ENCODE results near the gene PEG3.

The PEG3 gene

DNA sequence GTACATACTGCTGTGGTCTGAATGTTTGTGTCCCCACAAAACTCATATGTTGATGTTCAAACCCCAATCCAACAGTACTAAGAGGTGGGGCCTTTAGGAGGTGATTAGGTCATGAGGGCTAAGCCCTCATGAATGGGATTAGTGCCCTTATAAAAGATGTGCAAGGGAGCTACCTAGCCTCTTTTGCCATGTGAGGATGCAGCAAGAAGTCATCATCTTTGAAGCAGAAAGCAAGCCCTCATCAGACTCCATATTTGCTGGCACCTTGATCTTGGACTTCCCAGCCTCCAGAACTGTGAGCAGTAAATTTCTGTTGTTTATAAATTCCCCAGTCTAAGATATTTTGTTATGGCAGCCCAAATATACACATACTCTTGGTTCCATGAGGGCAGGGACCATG is 33.9 kb downstream of the PEG3 start:
- DNase-seq = no peak

Measured in CD4-positive, alpha-beta T cell treated with Interleukin-12 subunit alpha and Interleukin-12 subunit beta, for 1 hour (primary cell).